ENCODE measurements around the gene BRPF1.

BRPF1 gene

DNA sequence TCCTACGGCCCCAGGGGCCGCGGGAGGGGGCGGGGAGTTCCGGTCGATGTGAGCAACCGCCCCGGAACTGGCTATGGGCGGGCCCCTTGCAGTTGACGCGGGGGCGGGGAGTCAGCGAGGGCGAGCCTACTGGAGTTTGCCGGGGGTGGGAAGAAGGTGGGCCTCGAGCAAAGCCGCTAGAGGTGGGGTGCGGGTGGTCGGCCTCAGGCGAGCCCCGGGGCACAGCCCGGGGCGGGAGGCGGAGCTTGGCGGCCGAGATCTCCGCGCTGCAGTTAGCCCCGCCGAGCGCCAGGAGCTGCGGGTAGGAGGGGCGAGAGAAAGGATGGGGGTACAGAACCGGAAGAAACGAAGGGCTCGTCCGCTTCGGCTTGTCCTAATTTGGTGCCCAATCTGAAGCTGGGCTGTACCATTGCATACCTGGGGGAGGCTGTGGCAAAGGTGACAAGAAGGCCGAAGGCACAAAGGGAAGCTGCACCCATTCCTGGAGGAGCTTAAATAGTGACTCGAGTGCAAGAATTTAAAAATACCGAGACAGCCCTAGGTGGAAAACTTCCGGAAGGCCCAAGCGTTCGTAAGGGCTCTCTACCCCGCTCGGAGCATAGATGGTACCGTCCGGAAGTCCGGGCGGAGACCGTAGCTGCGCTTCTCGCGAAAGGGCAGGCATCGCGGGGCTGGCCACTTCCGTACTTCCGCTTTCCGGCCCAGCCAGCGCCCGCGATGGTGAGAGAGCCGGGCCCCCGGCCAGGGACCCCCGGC, 61.0 kb downstream of the BRPF1 start, which contains the start of the genes ARPC4 and TADA3:
ARPC4 (plus strand) TSS at position 678 of the 756 bp plus-strand sequence; CDS start at position 718, 40 bp downstream.
TADA3 (minus strand) TSS at position 69 of the 756 bp plus-strand sequence. CDS start 1,007 bp downstream, outside the sequence.
- DNase-seq = peak; percentile 80

DNA sequence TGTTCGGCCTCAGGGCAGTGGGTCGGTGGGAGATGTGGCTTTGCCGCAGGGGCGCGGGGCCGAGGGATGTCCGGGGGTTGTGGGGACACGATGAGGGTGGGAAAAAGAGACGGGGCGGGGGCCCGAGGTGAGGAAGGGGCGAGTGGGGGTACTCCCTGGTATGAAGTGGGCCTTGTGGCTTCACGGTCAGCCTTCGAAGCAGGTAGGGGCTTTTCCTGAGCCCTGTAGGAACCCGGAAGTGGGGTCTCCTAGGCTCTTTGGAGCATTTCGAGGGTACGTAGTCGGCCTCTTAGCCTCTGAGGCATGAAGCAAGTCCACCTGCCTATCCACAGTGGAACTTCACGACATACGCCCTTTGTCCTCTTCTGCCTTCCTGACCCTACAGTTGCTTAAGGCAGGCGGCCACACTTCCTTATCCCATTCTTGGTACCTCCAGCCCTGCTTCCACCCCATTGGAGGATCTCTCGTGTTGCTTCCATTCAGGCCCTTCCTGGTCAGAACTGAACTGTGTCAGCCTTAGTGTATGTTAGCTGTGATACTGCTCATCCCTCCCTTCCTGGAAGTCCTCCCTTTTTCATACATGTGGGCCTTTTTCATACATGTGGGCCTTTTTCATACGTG, 61.7 kb downstream of the BRPF1 start:
- no peak for DNase-seq

DNA sequence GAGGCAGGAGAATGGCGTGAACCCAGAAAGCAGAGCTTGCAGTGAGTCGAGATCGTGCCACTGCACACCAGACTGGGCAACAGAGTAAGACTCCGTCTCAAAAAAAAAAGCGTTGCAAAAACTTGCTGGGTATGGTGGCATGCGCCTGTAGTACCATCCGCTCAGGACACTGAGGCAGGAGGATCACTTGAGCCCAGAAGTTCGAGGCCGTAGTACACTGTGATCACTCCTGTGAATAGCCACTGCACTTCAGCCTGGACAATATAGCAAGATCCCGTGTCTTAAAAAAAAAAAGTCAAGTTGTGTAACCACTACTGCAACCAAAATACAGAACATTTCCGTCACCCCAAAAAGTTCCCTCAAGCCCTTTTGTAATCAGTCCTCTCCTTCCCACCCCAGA, 62.9 kb downstream of the BRPF1 start:
- no peak for DNase-seq

DNA sequence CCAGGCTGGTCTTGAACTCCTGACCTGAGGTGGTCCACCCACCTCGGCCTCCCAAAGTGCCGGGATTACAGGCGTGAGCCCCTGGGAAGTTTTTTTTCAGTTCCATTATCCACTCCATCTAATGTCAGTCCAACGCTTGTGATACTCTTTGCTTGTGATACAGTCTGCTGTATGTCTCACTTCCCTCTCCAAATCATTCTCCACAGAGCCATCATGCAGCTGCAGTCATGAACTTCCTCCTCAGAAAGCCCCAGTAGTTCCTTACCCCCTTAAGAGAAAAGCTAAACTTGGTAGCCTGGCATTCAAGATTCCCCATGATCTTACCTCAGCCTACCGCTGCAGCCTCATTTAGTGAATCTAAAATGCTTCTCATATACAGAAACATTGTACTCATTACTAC, 63.7 kb downstream of the BRPF1 start:
- DNase-seq = no peak

DNA sequence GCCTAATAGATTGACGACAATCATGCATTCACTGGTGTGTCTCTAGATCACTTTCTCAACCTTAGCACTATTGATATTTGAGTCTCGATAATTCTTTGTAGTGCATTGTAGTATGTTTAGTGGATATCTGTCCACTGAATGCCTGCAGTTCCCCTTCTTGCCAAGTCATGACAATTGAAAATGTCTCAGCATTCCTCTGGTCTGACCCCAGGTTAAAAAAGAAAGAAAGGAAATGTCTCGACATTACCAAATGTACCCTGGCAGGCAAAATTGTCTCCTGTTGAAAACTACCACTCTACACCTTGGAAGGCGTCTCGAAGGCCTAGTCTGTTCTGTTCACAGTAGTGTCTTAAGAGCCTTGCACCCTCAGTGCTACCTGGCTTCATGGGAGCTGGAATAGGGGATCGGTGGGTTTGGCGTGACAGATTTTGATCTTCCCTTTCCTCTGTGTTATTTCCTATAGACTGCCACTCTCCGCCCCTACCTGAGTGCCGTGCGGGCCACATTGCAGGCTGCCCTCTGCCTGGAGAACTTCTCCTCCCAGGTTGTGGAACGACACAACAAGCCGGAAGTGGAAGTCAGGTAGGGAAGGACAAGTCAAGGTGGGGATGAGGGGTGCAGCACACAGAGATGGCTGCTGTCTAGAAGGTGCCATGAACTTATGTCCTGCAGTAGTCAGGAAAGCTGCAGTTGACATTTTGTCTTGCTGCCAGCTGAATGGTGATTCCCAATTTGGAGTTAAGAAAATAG, 65.8 kb downstream of the BRPF1 start:
- no peak for DNase-seq

All from activated gamma-delta T cell (primary cell).